Neutrophil (primary cell): ENCODE data around the gene PKP4.

Experiments used
- H3K27ac ChIP-seq: fragments of 200-600 bp; sonication (generic); 2 replicates; pipeline ENCODE4 v1.5.1; 2016; ENCODE audit warnings: mild to moderate bottlenecking, moderate library complexity
- H3K27me3 ChIP-seq: fragments of 200-600 bp; sonication (generic); 2 replicates; pipeline ENCODE4 v1.6.0; 2016; ENCODE audit warnings: mild to moderate bottlenecking
- H3K36me3 ChIP-seq: fragments of 200-600 bp; sonication (generic); 2 replicates; pipeline ENCODE4 v1.5.1; 2017
- H3K4me1 ChIP-seq, 2 experiments: fragments of 200-600 bp in 1 of 2; sonication (generic) in 1 of 2; 1 replicate in 1 of 2; 2 replicates in 1 of 2; pipeline versions ENCODE4 v1.5.1 to v1.6.1; 2013 to 2016; ENCODE audit warnings: low read depth in 1 of 2, low read length in 1 of 2, mild to moderate bottlenecking in 1 of 2, moderate library complexity in 1 of 2; ENCODE audit not compliant: control insufficient read depth in 1 of 2, insufficient read depth in 1 of 2
- H3K4me3 ChIP-seq, 2 experiments: fragments of 200-600 bp in 1 of 2; sonication (generic) in 1 of 2; 1 replicate in 1 of 2; 2 replicates in 1 of 2; pipeline ENCODE4 v1.5.1; 2013 to 2016; ENCODE audit warnings: low read depth in 1 of 2, low read length in 1 of 2, mild to moderate bottlenecking in 1 of 2, moderate library complexity in 1 of 2
- H3K9me3 ChIP-seq: fragments of 200-600 bp; sonication (generic); 2 replicates; pipeline ENCODE4 v1.5.1; 2016
- CTCF ChIP-seq: fragments of 200-600 bp; sonication (generic); IDR thresholded peaks from 2 replicates; pipeline ENCODE4 v1.5.1; 2016; ENCODE audit warnings: antibody characterized with exemption

The PKP4 gene

GRCh38 chr2:158659483-158659882, 202.7 kb downstream of the PKP4 start:
- no peaks in the 10 kb centered on the region for H3K4me1 ChIP-seq
- H3K9me3 ChIP-seq, result no peaks in the 10 kb centered on the region
- TF ChIP-seq CTCF, result no peak
- no peaks in the 10 kb centered on the region for H3K27me3 ChIP-seq
- H3K27ac ChIP-seq, result no peak overlapping the region
- no peak overlapping the region for H3K4me3 ChIP-seq
- peaks cover 86% of the 10 kb centered on the region for H3K36me3 ChIP-seq

DNA sequence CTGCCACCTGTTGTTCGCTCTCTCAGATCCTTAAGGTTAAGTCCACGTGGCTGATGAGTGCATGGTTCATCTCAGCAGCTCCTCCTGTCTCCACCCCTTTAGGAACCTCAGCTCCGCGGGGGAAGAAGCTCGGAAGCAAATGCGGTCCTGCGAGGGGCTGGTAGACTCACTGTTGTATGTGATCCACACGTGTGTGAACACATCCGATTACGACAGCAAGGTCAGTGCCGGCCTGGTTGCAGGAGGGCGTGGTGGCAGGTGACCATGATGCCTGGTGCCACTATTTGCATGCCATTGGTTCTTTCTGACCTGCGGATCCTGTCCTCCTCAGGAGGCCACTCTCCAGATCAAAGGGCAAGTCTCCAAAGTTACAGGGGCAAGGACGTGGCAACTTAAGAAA, 204.5 kb downstream of the PKP4 start:
- peaks cover 96% of the 10 kb centered on the region for H3K36me3 ChIP-seq
- TF ChIP-seq CTCF, result no peak
- H3K4me3 ChIP-seq, result no peak overlapping the region
- no peak overlapping the region for H3K27ac ChIP-seq
- no peaks in the 10 kb centered on the region for H3K4me1 ChIP-seq
- H3K9me3 ChIP-seq, result no peaks in the 10 kb centered on the region
- no peaks in the 10 kb centered on the region for H3K27me3 ChIP-seq

GRCh38 chr2:158662421-158662820, 205.7 kb downstream of the PKP4 start:
- H3K27me3 ChIP-seq, result no peaks in the 10 kb centered on the region
- H3K4me1 ChIP-seq, result no peaks in the 10 kb centered on the region
- no peak overlapping the region for H3K4me3 ChIP-seq
- no peak overlapping the region for H3K27ac ChIP-seq
- H3K36me3 ChIP-seq, result peaks cover 97% of the 10 kb centered on the region
- no peak for TF ChIP-seq CTCF
- H3K9me3 ChIP-seq, result no peaks in the 10 kb centered on the region

DNA sequence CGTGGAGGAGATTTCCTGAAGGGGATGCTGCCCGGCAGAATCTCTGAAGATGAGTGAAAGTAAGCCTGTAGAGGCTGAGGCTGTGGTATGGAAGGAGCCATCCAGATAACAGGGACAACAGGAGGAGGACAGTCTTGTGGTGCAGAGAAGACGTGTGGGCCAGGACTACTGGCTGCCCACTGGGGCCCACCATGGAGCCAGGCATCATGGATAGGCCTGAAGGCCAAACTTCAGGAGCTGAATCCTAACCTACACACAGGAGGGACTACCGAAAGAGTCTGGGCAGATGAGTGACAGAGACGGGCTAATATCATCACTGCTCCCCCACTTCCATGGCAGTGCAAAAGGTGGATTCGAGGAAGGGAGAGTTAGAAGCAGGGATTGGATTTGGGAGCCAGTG, 207.0 kb downstream of the PKP4 start:
- no peak for TF ChIP-seq CTCF
- peaks cover 98% of the 10 kb centered on the region for H3K36me3 ChIP-seq
- no peaks in the 10 kb centered on the region for H3K4me1 ChIP-seq
- H3K27ac ChIP-seq, result no peak overlapping the region
- no peak overlapping the region for H3K4me3 ChIP-seq
- no peaks in the 10 kb centered on the region for H3K9me3 ChIP-seq
- H3K27me3 ChIP-seq, result no peaks in the 10 kb centered on the region

DNA sequence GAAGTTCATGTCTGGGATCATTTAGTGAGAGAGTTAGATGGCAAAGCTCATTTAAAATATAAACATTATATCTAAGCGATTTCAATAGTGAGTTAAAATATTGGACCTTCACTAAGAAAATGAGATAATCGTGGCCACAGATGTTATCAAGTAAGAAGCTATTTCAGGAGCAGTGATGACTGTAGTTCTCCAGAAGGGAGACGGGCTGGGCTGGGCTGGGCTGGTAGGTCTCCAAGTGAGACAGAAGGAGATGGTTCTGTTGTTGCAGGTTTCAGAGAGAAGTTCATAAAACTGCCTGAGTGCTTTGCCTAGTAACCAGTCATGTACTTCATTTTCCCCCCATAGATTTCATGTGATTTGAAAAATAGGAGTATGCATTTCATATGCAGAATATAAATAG, 208.2 kb downstream of the PKP4 start:
- Histone ChIP-seq H3K27me3 (no peaks in the 10 kb centered on the region), H3K4me1 (no peaks in the 10 kb centered on the region), H3K36me3 (peaks cover 98% of the 10 kb centered on the region), H3K9me3 (no peaks in the 10 kb centered on the region), H3K4me3 (no peak overlapping the region), H3K27ac (no peak overlapping the region)
- no peak for TF ChIP-seq CTCF
